IMR-90 (cell line): ENCODE results near the gene KCNJ6. TPM values are rescaled to one million over a fixed set of nuclear protein-coding genes. Genes with fewer than 3 reads are reported as not detected.

Experiments
- ATAC-seq: fragments of 200-7000 bp; cut with Tn5 transposase; 2 replicates; pipeline ENCODE4 v1.9.1; 2020; ENCODE audit warnings: low read depth, mild to moderate bottlenecking, moderate library complexity
- BruUV-seq: library from RNA; stranded (reverse); fragments of 400-500 nt; replicated peaks from 2 replicates; lab custom pipeline; 2021; lab: Mats Ljungman, UMichigan
- CTCF ChIA-PET: fragments of 300-600 bp; formaldehyde crosslinking; extraction: SDS; loops from one replicate; lab custom pipeline; 2021; ENCODE audit warnings: antibody characterized with exemption; lab: Yijun Ruan, JAX
- POLR2A ChIA-PET: fragments of 300-600 bp; sonication (Branson Sonifier 250); formaldehyde crosslinking; loops from one replicate; lab custom pipeline; 2022; ENCODE audit warnings: antibody characterized with exemption; ENCODE audit not compliant: unreplicated experiment; lab: Charles Lee
- DNase-seq: peaks from one replicate; pipeline ENCODE4 v3.0.0; 2013
- H2AFZ ChIP-seq: replicated peaks from 2 replicates; pipeline ENCODE3; 2013; ENCODE audit warnings: low read length, mild to moderate bottlenecking; ENCODE audit not compliant: poor library complexity
- H2AK5ac ChIP-seq: 2 replicates; pipeline ENCODE4 v1.6.1; 2013; ENCODE audit warnings: low read depth, low read length, inconsistent platforms
- H2AK9ac ChIP-seq: replicated peaks from 2 replicates; pipeline ENCODE3; 2013; ENCODE audit warnings: mild to moderate bottlenecking, low read depth, low read length, moderate library complexity; ENCODE audit not compliant: poor library complexity
- H2BK120ac ChIP-seq: 2 replicates; pipeline ENCODE4 v1.6.1; 2013; ENCODE audit warnings: low read depth, low read length, inconsistent platforms
- H2BK15ac ChIP-seq: 3 replicates; pipeline ENCODE4 v1.6.1; 2013; ENCODE audit warnings: low read depth, low read length, inconsistent platforms
- H2BK20ac ChIP-seq: 2 replicates; pipeline ENCODE4 v1.6.1; 2013; ENCODE audit warnings: low read depth, mild to moderate bottlenecking, inconsistent platforms, low read length, moderate library complexity
- H2BK5ac ChIP-seq: 2 replicates; pipeline ENCODE4 v1.6.1; 2013; ENCODE audit warnings: mild to moderate bottlenecking, low read depth, low read length, inconsistent platforms; ENCODE audit not compliant: poor library complexity, severe bottlenecking
- H3K14ac ChIP-seq: replicated peaks from 2 replicates; pipeline ENCODE4 v1.6.1; 2013; ENCODE audit warnings: low read depth, low read length, inconsistent platforms
- H3K18ac ChIP-seq: 2 replicates; pipeline ENCODE4 v1.6.1; 2013; ENCODE audit warnings: low read depth, low read length, control low read depth
- H3K23ac ChIP-seq: 2 replicates; pipeline ENCODE4 v1.6.1; 2013; ENCODE audit warnings: low read depth, low read length, inconsistent platforms
- H3K27ac ChIP-seq: 2 replicates; pipeline ENCODE4 v1.5.1; 2013; ENCODE audit warnings: mild to moderate bottlenecking, control low read depth, low read length; ENCODE audit not compliant: insufficient read depth
- H3K27me3 ChIP-seq: 2 replicates; pipeline ENCODE4 v1.6.1; 2013; ENCODE audit warnings: low read length; ENCODE audit not compliant: control insufficient read depth, insufficient read depth
- H3K36me3 ChIP-seq: 2 replicates; pipeline ENCODE4 v1.6.1; 2013; ENCODE audit warnings: low read length, mixed read lengths; ENCODE audit not compliant: control insufficient read depth, insufficient read depth
- H3K4ac ChIP-seq: 2 replicates; pipeline ENCODE4 v1.6.1; 2013; ENCODE audit warnings: low read depth, low read length, inconsistent platforms
- H3K4me1 ChIP-seq: 2 replicates; pipeline ENCODE4 v1.6.1; 2013; ENCODE audit warnings: low read length, mixed read lengths; ENCODE audit not compliant: control insufficient read depth, insufficient read depth
- H3K4me2 ChIP-seq: 2 replicates; pipeline ENCODE4 v1.6.1; 2013; ENCODE audit warnings: low read depth, mild to moderate bottlenecking, control low read depth, low read length, moderate library complexity
- H3K4me3 ChIP-seq: 2 replicates; pipeline ENCODE4 v1.5.1; 2013; ENCODE audit warnings: low read depth, mild to moderate bottlenecking, control low read depth, low read length, moderate library complexity; ENCODE audit not compliant: insufficient read depth
- H3K56ac ChIP-seq: 2 replicates; pipeline ENCODE4 v1.6.1; 2013; ENCODE audit warnings: low read length, inconsistent platforms; ENCODE audit not compliant: insufficient read depth; ENCODE audit errors: extremely low read depth
- H3K79me1 ChIP-seq, 2 experiments: 2 replicates each; pipeline ENCODE4 v1.6.1; 2013; ENCODE audit warnings: low read length in 2 of 2, inconsistent platforms in 1 of 2, low read depth in 1 of 2
- H3K9ac ChIP-seq: 2 replicates; pipeline ENCODE4 v1.6.1; 2013; ENCODE audit warnings: low read depth, low read length, control low read depth
- H3K9me1 ChIP-seq: 2 replicates; pipeline ENCODE4 v1.6.1; 2013; ENCODE audit warnings: low read length, inconsistent platforms; ENCODE audit not compliant: insufficient read depth
- H3K9me3 ChIP-seq: 2 replicates; pipeline ENCODE4 v1.6.1; 2013; ENCODE audit warnings: low read length; ENCODE audit not compliant: control insufficient read depth, insufficient read depth
- H4K20me1 ChIP-seq: 2 replicates; pipeline ENCODE4 v1.6.1; 2013; ENCODE audit warnings: low read length, inconsistent platforms; ENCODE audit not compliant: insufficient read depth
- H4K5ac ChIP-seq: 2 replicates; pipeline ENCODE4 v1.6.1; 2013; ENCODE audit warnings: mild to moderate bottlenecking, low read depth, low read length, control low read depth
- H4K8ac ChIP-seq, 2 experiments: 2 replicates each; pipeline ENCODE4 v1.6.1; 2013; ENCODE audit warnings: low read depth in 2 of 2, low read length in 2 of 2, control low read depth in 1 of 2, inconsistent platforms in 1 of 2
- H4K91ac ChIP-seq: 2 replicates; pipeline ENCODE4 v1.6.1; 2013; ENCODE audit warnings: low read depth, low read length, inconsistent platforms; ENCODE audit not compliant: insufficient read depth
- MXI1 ChIP-seq: IDR thresholded peaks from 2 replicates; pipeline ENCODE4 v1.6.1; 2012; ENCODE audit warnings: low read depth, mild to moderate bottlenecking, low read length, moderate library complexity, borderline replicate concordance
- WGBS, 2 experiments: methylation state at CpG; one replicate each; pipeline versions ENCODE4 v1.1.5 to v1.1.7; 2013; ENCODE audit warnings: missing lambda C conversion rate in 2 of 2; ENCODE audit not compliant: insufficient read length in 1 of 2; ENCODE audit errors: extremely low coverage in 2 of 2; 5-methylcytosine and 5-hydroxymethylcytosine counted together
- dilution Hi-C: fragments of 300-500 bp; cut with HindIII; formaldehyde crosslinking; loops from one replicate; pipeline ENCODE4 v1.14.3; 2018; ENCODE audit warnings: low sequenced_read_pairs; ENCODE audit not compliant: unreplicated experiment
- in situ Hi-C: fragments of 300-500 bp; cut with MboI; formaldehyde crosslinking; loops from 3 replicates; pipeline ENCODE4 v1.14.3; 2019; ENCODE audit warnings: low sequenced_read_pairs, inconsistent platforms, mixed read lengths
- intact Hi-C: fragments of 100-400 bp; cut with micrococcal nuclease; formaldehyde crosslinking; loops from 2 replicates; pipeline ENCODE4 v1.10.0; 2022
- polyA plus RNA-seq, 3 experiments: library from polyadenylated mRNA; depleted of rRNA; stranded (reverse); fragments of >200 nt; gene quantifications; 2 replicates each; pipeline ENCODE4 v1.2.3, GENCODE V29; 2012; ENCODE audit warnings: low replicate concordance in 1 of 3
- total RNA-seq: library from RNA; depleted of rRNA; stranded (reverse); fragments of >200 nt; gene quantifications from 2 replicates; pipeline ENCODE4 v1.2.3, GENCODE V29; 2012
- TF ChIP-seq, protein P1 (sequence below): fragments of 150-350 bp; IDR thresholded peaks from 2 replicates; pipeline ENCODE4 v1.6.1; 2017; ENCODE audit warnings: mild to moderate bottlenecking, antibody characterized with exemption, low read length, low read depth

Gene KCNJ6
- total and polyA plus RNA-seq, 2 of the 4 experiments (the other 2 are of a cell fraction): under 0.01 to 0.02 TPM

DNA sequence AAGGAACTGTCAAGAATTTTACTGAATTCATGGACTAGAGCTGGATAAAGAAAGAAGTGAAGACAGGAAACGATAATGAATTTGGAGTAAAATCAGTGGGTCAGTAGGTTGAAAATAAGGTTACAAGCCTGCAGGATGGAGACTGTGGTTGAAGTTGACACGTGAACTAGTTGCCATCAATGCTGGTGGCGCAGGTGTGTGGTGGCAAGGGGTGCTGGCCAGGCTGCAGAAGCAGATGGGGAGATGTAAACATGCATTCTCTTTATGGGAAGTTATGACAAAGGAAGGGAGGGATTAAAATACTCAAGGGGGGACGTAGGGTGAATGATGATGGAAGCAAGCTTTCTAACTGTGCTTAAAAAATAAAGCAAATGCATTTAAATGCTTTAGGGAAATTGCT is 263.1 kb downstream of the KCNJ6 start:
- no peak overlapping the region for H3K9ac ChIP-seq
- peaks cover 2% of the 10 kb centered on the region; the same call in 1 of the 2 replicates for H3K9me3 ChIP-seq
- BruUV-seq: no TSS peak
- no peak overlapping the region for H4K5ac ChIP-seq
- H2BK5ac ChIP-seq: no peak overlapping the region
- H2BK20ac ChIP-seq: no peak overlapping the region
- no peak overlapping the region for H4K91ac ChIP-seq
- peaks cover 49% of the 10 kb centered on the region for H3K27me3 ChIP-seq
- intact Hi-C loops: no loop called here
- no peak overlapping the region for H3K14ac ChIP-seq
- H4K20me1 ChIP-seq: no peaks in the 10 kb centered on the region
- ChIA-PET POLR2A (no interaction called here), CTCF (no interaction called here)
- no peak overlapping the region for H3K56ac ChIP-seq
- WGBS, 2 experiments: 60% methylated on average over 3 of the region's 4 CpGs; no CpG with 5 or more reads in 1 of the 2 experiments
- no peak overlapping the region for H3K4me2 ChIP-seq
- H2BK15ac ChIP-seq: no peak overlapping the region
- ATAC-seq: no peak
- in situ Hi-C loops: no loop called here
- dilution Hi-C loops: no loop called here
- no peaks in the 10 kb centered on the region for H3K36me3 ChIP-seq
- no peak overlapping the region for H2AK9ac ChIP-seq
- no peak overlapping the region for H3K18ac ChIP-seq
- no peaks in the 10 kb centered on the region for H3K4me1 ChIP-seq
- no peak for TF ChIP-seq MXI1
- TF ChIP-seq, protein P1, sequence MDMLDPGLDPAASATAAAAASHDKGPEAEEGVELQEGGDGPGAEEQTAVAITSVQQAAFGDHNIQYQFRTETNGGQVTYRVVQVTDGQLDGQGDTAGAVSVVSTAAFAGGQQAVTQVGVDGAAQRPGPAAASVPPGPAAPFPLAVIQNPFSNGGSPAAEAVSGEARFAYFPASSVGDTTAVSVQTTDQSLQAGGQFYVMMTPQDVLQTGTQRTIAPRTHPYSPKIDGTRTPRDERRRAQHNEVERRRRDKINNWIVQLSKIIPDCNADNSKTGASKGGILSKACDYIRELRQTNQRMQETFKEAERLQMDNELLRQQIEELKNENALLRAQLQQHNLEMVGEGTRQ: no peak
- DNase-seq: no peak
- H3K4me3 ChIP-seq: no peak overlapping the region
- H3K23ac ChIP-seq: no peak overlapping the region
- H3K27ac ChIP-seq: no peak overlapping the region
- no peaks in the 10 kb centered on the region for H3K79me1 ChIP-seq
- H4K8ac ChIP-seq: no peak overlapping the region
- H2BK120ac ChIP-seq: no peak overlapping the region
- H2AFZ ChIP-seq: no peak overlapping the region
- no peak overlapping the region for H3K4ac ChIP-seq
- H3K9me1 ChIP-seq: no peaks in the 10 kb centered on the region
- no peak overlapping the region for H2AK5ac ChIP-seq
